ENCODE results near the gene DBP. TPM values are rescaled to one million over a fixed set of nuclear protein-coding genes. Genes with fewer than 3 reads are reported as not detected.

Gene DBP
- total and polyA plus RNA-seq, 2 of the 13 experiments (the other 11 are each of a cell fraction or from before 2014, with no cell fraction given): 1.7 to 5.8 TPM

GRCh38 chr19:48637449-48637947 is 319 bp upstream of the DBP start (continued):
- TF ChIP-seq NR0B2 (CRISPR knock-in tag; IDR thresholded peaks at IDR 0.05): peak; percentile 85; the same call in 1 of the 2 replicates
- TF ChIP-seq NFRKB (IDR thresholded peaks at IDR 0.05): no peak
- peak; percentile 59 for TF ChIP-seq POGZ (CRISPR knock-in tag; IDR thresholded peaks at IDR 0.05)
- TF ChIP-seq MATR3 (CRISPR knock-in tag; IDR thresholded peaks at IDR 0.05): no peak
- TF ChIP-seq KDM3A (CRISPR knock-in tag; IDR thresholded peaks at IDR 0.05; ENCODE audit: low read depth): no peak
- TF ChIP-seq, protein P1, sequence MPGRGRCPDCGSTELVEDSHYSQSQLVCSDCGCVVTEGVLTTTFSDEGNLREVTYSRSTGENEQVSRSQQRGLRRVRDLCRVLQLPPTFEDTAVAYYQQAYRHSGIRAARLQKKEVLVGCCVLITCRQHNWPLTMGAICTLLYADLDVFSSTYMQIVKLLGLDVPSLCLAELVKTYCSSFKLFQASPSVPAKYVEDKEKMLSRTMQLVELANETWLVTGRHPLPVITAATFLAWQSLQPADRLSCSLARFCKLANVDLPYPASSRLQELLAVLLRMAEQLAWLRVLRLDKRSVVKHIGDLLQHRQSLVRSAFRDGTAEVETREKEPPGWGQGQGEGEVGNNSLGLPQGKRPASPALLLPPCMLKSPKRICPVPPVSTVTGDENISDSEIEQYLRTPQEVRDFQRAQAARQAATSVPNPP (CRISPR knock-in tag; IDR thresholded peaks at IDR 0.05): peak; percentile 76
- no peak for TF ChIP-seq TMF1 (CRISPR knock-in tag; IDR thresholded peaks at IDR 0.05; ENCODE audit: low read depth)
- TF ChIP-seq ETV6 (CRISPR knock-in tag; conservative IDR thresholded peaks at IDR 0.05): no peak
- TF ChIP-seq FOXA3 (CRISPR knock-in tag; IDR thresholded peaks at IDR 0.05): peak; percentile 34; the same call in 1 of the 2 replicates
- peak; percentile 92; the same call in 1 of the 2 replicates for TF ChIP-seq SNAI1 (CRISPR knock-in tag; IDR thresholded peaks at IDR 0.05; ENCODE audit: borderline replicate concordance)
- 0 out of 2 replicates have a peak, but pooled peaks have one; percentile 24 for TF ChIP-seq ZNF318 (CRISPR knock-in tag; IDR thresholded peaks at IDR 0.05)
- TF ChIP-seq TOE1 (CRISPR knock-in tag; IDR thresholded peaks at IDR 0.05): peak; percentile 24; the same call in 1 of the 2 replicates
- TF ChIP-seq ESRRA (CRISPR knock-in tag; IDR thresholded peaks at IDR 0.05; ENCODE audit: low read depth): peak; percentile 69; the same call in 1 of the 2 replicates
- TF ChIP-seq PTBP1 (IDR thresholded peaks at IDR 0.05; ENCODE audit: low read depth, low read length, poor library complexity, severe bottlenecking): no peak
- TF ChIP-seq, protein P2, sequence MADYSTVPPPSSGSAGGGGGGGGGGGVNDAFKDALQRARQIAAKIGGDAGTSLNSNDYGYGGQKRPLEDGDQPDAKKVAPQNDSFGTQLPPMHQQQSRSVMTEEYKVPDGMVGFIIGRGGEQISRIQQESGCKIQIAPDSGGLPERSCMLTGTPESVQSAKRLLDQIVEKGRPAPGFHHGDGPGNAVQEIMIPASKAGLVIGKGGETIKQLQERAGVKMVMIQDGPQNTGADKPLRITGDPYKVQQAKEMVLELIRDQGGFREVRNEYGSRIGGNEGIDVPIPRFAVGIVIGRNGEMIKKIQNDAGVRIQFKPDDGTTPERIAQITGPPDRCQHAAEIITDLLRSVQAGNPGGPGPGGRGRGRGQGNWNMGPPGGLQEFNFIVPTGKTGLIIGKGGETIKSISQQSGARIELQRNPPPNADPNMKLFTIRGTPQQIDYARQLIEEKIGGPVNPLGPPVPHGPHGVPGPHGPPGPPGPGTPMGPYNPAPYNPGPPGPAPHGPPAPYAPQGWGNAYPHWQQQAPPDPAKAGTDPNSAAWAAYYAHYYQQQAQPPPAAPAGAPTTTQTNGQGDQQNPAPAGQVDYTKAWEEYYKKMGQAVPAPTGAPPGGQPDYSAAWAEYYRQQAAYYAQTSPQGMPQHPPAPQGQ (CRISPR knock-in tag; IDR thresholded peaks at IDR 0.05; ENCODE audit: borderline replicate concordance): no peak
- no peak for TF ChIP-seq KAT2B (IDR thresholded peaks at IDR 0.05; ENCODE audit: borderline replicate concordance, low read depth, low read length)
- peak; percentile 39 for TF ChIP-seq ZNF263 (CRISPR knock-in tag; IDR thresholded peaks at IDR 0.05)
- no peak for TF ChIP-seq FOXP1 (IDR thresholded peaks at IDR 0.05)
- no peak for TF ChIP-seq FOXP1 (CRISPR knock-in tag; IDR thresholded peaks at IDR 0.05)

All from HepG2 (cell line).